ENCODE measurements around the gene IGSF23.

DNA sequence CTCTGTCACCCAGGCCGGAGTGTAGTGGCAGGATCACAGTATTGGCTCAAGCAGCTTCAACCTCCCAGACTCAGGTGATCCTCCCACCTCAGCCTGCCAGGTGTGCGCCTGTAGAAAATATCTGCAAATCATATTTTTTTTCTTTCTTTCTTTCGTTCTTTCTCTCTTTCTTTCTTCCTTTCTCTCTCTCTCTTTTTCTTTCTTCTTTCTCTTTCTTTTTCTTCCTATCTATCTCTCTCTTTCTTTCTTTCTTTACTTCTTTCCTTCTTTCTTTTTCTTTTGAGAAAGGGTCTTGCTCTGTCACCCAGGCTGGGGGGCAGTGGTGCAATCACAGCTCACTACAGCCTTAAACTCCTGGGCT lies 16.3 kb upstream of the IGSF23 start:
- no peak for TF ChIP-seq CTCF (conservative IDR thresholded peaks at IDR 0.05; ENCODE audit: low read depth in 2 of 2)
- TF ChIP-seq, protein P1, sequence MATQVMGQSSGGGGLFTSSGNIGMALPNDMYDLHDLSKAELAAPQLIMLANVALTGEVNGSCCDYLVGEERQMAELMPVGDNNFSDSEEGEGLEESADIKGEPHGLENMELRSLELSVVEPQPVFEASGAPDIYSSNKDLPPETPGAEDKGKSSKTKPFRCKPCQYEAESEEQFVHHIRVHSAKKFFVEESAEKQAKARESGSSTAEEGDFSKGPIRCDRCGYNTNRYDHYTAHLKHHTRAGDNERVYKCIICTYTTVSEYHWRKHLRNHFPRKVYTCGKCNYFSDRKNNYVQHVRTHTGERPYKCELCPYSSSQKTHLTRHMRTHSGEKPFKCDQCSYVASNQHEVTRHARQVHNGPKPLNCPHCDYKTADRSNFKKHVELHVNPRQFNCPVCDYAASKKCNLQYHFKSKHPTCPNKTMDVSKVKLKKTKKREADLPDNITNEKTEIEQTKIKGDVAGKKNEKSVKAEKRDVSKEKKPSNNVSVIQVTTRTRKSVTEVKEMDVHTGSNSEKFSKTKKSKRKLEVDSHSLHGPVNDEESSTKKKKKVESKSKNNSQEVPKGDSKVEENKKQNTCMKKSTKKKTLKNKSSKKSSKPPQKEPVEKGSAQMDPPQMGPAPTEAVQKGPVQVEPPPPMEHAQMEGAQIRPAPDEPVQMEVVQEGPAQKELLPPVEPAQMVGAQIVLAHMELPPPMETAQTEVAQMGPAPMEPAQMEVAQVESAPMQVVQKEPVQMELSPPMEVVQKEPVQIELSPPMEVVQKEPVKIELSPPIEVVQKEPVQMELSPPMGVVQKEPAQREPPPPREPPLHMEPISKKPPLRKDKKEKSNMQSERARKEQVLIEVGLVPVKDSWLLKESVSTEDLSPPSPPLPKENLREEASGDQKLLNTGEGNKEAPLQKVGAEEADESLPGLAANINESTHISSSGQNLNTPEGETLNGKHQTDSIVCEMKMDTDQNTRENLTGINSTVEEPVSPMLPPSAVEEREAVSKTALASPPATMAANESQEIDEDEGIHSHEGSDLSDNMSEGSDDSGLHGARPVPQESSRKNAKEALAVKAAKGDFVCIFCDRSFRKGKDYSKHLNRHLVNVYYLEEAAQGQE (IDR thresholded peaks at IDR 0.05; ENCODE audit: unreplicated experiment): no peak
- no peak for TF ChIP-seq POLR2AphosphoS5 (IDR thresholded peaks at IDR 0.05; ENCODE audit: low read depth)
- no peak for TF ChIP-seq STAT1 (IDR thresholded peaks at IDR 0.05; ENCODE audit: unreplicated experiment)
- no peak for TF ChIP-seq EZH2phosphoT487 (IDR thresholded peaks at IDR 0.05; ENCODE audit: unreplicated experiment)
- TF ChIP-seq EZH2 (IDR thresholded peaks at IDR 0.05; ENCODE audit: low read depth, unreplicated experiment): no peak
- no peak for TF ChIP-seq NANOG (IDR thresholded peaks at IDR 0.05; ENCODE audit: borderline replicate concordance)
- no peak for TF ChIP-seq JUNB (IDR thresholded peaks at IDR 0.05; ENCODE audit: unreplicated experiment)
- TF ChIP-seq, protein P2, sequence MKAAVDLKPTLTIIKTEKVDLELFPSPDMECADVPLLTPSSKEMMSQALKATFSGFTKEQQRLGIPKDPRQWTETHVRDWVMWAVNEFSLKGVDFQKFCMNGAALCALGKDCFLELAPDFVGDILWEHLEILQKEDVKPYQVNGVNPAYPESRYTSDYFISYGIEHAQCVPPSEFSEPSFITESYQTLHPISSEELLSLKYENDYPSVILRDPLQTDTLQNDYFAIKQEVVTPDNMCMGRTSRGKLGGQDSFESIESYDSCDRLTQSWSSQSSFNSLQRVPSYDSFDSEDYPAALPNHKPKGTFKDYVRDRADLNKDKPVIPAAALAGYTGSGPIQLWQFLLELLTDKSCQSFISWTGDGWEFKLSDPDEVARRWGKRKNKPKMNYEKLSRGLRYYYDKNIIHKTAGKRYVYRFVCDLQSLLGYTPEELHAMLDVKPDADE (IDR thresholded peaks at IDR 0.05): no peak
- no peak for TF ChIP-seq CREB1 (CRISPR knock-in tag; IDR thresholded peaks at IDR 0.05; ENCODE audit: low read depth)
- no peak for TF ChIP-seq ZNF331 (CRISPR knock-in tag; IDR thresholded peaks at IDR 0.05; ENCODE audit: low read depth)
- no peak for TF ChIP-seq ZNF114 (CRISPR knock-in tag; IDR thresholded peaks at IDR 0.05)

Data from GM23338 (cell line).